DMS79 treated with DMSO at 0.1 percent for 48 hours (cell line): ENCODE results near the gene TBC1D1.

ENCODE experiments used
- DNase-seq: peaks from one replicate; lab custom pipeline; 2025; lab: John Stamatoyannopoulos, UW

Gene TBC1D1, protein sequence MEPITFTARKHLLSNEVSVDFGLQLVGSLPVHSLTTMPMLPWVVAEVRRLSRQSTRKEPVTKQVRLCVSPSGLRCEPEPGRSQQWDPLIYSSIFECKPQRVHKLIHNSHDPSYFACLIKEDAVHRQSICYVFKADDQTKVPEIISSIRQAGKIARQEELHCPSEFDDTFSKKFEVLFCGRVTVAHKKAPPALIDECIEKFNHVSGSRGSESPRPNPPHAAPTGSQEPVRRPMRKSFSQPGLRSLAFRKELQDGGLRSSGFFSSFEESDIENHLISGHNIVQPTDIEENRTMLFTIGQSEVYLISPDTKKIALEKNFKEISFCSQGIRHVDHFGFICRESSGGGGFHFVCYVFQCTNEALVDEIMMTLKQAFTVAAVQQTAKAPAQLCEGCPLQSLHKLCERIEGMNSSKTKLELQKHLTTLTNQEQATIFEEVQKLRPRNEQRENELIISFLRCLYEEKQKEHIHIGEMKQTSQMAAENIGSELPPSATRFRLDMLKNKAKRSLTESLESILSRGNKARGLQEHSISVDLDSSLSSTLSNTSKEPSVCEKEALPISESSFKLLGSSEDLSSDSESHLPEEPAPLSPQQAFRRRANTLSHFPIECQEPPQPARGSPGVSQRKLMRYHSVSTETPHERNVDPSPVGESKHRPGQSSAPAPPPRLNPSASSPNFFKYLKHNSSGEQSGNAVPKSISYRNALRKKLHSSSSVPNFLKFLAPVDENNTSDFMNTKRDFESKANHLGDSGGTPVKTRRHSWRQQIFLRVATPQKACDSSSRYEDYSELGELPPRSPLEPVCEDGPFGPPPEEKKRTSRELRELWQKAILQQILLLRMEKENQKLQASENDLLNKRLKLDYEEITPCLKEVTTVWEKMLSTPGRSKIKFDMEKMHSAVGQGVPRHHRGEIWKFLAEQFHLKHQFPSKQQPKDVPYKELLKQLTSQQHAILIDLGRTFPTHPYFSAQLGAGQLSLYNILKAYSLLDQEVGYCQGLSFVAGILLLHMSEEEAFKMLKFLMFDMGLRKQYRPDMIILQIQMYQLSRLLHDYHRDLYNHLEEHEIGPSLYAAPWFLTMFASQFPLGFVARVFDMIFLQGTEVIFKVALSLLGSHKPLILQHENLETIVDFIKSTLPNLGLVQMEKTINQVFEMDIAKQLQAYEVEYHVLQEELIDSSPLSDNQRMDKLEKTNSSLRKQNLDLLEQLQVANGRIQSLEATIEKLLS (N-terminal part only)

DNA sequence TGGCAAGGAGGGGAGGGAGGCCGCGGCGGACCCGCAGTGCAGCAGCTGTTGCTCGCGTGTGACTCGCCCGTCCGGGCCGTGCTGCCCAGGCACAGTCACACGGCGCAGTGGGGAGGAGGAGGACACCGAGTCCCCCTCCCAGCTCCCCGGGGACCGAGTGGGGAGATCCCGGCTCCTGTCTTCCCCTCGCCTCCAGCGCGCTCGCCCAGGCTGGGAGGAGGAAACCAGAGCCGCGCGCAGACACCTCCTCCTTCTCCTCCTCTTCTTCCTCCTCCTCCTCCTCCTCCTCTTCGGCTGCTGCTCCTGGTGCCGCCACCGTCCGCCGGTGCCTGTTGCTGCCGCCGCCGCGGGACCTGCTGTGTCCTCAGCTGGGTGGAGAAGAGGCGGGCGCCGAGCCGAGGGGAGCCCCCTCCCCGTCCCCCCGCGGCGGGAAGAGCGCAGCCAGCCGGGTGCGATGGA is at the start of gene TBC1D1:
Gene TBC1D1 (plus strand): TSS at position 284 of the 459 bp plus-strand sequence. CDS start 11,012 bp downstream, outside the sequence.
- no peak for DNase-seq

DNA sequence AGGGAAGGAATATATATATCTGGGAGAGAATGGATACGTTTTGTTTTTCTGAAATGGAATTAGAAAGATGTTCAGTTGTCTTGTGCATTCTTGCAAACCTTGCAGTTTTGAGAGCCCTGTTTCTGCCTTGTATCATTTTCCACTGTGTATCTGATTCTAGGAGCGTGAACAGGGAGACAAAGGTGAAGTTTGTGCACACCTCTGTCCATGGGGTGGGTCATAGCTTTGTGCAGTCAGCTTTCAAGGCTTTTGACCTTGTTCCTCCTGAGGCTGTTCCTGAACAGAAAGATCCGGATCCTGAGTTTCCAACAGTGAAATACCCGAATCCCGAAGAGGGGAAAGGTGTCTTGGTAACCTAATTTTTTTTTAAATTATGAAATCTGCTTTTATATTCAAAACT is 46.7 kb upstream of the TBC1D1 start:
- no peak for DNase-seq

DNA sequence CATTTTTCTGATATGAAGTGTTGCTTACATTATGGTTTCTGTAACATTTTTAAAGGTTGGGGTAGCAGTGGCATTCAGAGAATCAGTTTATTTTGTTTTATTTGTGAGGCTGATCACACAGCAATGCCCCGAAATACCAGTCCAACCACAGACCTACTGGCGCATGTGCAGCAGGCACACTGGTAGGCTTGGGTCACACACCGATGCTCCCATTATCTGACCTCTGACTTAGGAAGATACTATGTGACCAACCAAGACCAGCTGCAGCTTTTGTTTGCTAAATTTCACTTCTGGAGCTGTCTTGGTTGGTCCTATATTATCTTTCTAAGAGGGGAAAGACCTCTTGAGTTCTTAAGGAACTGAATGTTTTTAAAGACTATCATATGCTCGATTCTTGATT is 45.7 kb upstream of the TBC1D1 start:
- no peak for DNase-seq

DNA sequence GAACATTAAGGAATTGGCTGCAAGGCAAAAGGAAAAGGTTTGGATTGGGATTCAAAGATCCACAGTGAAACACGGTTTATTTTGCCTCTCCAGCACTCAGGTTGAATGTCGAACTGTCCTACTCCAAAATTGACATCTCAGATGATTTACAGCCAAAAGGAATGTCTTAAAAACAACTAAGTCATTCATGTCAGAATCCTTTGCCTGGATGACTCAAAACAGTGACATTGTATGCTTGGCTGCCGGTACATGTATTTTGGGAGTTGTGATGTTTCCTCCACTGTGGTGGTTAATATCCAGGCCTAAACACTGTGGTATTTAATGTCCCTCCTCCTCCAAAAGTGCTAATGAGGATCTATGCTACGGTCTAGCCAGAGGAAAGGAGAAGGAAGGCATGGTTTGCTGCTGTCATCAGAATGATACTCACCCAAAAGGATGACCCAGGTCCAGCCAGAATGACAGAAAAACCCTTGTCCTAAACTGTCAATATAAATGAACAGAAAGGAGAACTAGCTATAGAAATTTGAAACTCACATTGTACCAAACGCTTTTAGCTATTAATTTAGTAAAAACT is 43.5 kb upstream of the TBC1D1 start:
- DNase-seq = no peak

DNA sequence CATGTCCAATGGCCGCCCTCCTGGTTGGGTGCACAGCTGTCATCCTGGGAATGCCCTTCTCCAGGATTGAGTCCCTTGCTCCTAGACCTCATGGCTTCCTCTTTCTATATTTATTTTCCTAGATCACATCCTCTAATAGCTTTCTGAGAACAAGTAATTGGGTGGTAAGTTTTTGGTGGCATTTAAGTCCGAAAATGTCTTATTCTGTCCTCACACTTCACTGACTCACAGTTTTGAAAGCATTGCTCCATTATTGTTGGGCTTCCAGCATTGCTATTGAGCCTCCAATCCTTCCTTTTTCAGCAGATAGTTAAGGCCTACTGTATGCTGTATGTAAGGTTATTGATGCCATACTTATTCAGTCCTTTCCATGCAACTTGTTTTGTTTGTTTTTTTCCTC is 38.5 kb upstream of the TBC1D1 start:
- no peak for DNase-seq

DNA sequence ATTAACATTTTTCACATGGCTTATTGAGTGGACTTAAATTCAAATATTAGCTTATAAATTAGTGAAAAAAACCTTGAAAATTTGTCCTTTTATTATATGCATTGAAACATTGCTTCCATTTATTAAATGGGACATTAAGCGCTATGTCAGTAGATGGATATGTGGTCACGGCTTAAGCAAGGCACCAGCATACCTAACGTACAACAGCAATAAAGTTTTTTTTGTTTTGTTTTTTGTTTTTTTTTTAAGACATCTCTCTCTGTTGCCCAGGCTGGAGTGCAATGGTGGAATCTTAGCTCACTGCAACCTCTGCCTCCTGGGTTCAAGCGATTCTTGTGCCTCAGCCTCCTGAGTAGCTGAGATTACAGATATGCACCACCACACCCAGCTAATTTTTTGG is 32.8 kb upstream of the TBC1D1 start:
- DNase-seq = no peak

DNA sequence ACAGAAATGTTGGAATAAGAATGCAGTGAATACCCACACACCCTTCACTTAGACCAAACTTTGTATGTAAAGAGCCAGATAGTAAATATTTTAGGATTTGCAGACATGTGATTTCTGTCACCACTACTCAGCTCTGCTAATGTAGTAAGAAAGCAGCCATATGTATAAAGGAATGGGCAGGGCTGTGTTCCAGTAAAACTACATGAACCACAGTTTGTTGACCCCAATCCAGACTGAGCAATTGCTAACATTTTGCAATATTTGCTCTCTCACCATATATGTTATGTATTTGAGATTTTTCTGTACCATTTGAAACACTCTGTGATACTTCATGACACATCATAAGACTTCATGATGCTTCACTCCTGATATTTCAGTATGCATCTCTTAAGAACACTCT is 32.0 kb upstream of the TBC1D1 start:
- no peak for DNase-seq

DNA sequence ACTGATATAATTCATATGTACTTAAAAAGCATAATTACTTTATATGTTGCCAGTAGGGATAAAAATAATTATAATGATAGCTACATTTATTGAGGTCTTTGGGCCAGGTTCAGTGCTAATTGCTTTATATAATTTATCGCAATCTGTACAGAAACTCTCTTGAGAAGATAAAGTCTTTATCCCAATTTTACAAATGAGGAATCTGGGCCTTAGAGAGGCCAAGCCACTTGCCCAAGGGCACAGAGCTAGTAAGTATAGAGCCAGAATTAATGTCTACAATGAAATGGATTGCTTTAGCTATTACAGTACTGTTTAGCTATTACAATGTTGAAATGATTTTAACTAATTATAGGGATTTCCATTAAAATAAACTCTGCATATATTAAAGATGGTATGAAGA is 30.6 kb upstream of the TBC1D1 start:
- DNase-seq = no peak

DNA sequence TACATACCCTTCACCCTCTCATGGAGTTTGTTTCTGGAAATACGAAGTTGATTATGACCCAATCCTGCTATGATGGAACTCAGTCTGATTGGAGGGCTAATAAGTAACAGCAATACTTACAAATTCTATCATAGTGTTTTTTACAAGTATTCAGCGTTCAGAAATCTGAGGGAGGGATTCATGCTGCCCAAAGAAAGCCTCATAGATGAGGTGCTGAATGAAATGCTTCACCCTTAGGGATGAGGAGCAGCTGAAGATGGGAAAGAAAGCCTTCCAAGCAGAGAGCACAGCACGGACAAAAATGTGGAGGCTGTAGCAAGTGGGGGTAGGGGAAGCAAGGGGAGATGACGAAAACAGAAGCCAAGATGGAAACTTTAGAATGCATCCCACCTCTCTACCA is 27.9 kb upstream of the TBC1D1 start:
- no peak for DNase-seq

DNA sequence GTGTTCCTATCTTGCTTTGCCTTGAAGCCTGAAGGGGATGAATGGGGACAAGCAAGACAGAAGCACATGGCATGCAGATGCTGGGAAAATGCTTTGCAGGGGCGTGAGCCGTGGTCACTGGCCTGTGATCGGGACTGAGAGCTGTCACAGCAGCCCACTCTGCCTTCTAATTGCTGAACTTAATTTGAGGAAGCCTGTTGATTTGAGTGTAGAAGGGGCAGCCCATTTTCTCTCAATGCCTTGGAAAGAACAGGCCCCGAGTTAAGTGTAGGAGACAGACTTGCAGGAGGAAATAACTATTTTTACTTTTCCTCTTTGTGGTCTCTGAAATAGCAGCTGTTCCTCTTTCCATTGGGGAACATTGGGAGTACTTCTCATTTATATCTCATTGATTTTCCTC is 26.1 kb upstream of the TBC1D1 start:
- DNase-seq = no peak

DNA sequence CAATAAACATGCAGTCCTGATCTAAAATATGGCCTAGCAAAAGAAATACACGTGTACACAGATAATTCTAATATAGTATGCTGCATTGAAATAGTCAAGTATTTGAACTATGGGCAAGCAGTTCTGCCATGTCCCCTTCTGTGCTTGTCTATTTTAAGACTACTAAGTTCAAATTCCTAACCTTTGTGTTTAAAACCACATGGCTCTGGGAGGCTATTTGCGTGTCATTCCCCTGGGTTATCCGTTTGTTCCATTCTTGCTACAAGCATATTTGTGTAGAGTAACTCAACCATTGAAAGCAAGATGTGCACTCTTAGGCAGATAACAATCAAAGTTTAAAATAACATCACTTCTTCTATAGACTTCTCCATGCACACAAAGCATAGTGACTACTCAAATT is 25.4 kb upstream of the TBC1D1 start:
- DNase-seq = no peak

DNA sequence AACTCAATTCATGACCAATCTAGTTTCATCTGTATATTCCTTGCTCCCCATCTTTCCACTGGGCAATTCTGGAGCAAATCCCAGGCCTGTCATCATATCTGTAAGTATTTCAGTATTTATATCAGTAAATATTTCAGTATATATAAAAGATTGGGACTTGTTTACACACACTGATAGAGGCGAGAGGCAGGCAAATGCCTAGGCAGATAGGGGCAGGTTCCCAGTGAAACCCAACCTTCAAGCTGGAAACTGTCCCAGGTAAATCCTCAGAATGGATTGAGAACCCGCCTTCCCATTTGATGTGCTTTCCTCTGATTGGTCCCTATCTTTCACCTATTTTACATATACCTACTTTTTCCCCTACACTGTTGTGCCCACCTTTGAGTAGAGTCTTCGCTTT is 23.8 kb upstream of the TBC1D1 start:
- DNase-seq = no peak

DNA sequence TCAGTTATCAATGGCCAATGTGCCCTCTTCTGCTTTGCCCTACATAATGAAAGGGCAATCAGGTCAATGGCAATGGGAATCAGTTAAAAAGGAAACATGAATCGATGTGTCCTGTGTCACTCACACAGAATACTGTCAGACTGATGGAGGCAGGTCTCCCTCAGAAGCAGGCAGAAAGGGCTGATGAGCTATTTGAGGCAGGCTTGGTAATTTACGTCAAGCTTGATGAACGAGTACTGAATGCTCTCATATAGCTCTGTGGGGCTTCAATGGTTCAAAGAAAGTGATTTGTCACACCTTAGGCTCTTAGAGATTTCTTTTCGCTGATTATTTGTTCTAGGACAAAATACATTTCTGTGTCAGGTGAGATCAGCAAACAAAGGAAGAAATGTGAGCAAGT is 22.6 kb upstream of the TBC1D1 start:
- no peak for DNase-seq

DNA sequence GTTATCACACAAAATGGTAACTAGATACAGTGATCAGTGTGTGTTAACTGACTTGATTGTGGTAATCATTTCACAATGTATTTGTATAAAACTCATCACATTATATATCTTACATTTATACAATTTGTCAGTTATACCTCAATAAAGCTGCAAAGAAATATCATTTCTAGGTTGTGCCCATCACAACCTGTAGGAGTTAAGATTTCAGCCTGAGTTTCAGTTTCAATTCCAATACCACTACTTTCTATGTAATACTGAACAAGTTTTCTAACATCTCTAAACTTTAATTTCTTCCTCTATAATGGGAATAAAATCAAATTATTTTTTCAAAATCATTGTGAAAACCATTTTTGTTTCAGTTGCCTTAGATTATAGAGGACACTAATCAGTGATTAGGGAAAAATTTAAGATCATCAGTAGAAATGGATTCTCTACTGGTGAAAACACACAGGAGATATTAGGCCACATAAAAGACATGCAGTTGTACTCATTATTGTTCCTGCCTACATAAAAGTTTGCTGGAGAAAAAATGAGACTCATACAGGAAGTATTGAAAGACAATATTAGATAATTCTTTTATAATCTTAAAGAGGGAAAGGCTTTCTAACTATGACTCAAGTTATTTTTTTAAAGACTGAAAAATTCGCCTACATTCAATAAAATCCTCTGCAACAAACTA is 18.4 kb upstream of the TBC1D1 start:
- no peak for DNase-seq

DNA sequence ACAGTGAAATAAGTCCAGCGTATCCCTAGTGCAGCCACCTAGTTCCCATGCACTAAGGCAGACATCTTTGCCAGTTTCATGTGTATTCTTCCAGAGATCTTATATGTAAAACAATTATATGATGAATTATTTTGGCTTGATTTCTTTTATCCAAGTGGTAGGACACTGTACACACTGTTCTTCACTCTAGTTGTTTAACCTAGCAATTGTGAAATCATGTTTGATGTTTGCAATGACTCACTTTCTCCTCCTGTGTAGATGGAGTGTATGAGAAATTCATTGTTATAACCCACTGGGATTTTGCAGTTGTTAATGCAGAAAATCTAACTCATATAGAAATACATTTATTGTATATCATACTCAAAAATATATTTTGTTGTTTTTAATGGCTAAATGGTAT is 17.5 kb upstream of the TBC1D1 start:
- DNase-seq = no peak

DNA sequence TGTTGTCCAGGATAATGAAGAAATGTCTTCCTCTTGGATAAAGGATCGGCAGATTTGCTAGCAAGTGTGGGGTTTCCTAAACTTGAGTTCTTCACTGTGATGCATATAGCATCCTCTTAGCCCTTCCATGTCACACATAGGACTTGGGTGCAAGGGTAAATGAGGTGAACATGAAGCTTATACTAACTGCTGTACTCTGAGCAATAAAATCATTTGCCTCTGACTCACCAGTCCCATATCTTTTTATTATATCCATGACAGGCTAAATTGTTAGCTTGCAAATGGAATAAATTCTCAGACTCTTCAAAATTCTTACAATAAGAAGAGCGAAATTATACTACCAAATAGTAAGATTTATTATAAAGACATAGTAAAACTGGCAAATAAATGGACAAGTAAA is 14.7 kb upstream of the TBC1D1 start:
- no peak for DNase-seq

DNA sequence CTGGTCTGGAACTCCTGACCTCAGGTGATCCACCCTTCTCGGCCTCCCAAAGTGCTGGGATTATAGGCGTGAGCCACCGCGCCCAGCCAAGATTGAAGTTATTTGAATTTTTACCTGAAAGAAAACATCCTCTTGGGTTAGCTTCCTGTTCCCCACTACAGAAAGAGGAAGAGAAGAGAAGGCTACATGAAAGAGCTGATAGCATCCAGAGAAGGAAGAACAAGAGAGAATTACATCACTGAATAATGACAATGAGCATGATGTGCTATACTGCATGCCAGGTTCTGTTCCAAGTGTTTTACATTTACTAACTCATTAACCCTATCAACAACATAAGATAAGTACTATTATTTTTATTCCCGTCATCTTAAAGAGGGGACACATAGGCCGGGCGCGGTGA is 11.5 kb upstream of the TBC1D1 start:
- no peak for DNase-seq

DNA sequence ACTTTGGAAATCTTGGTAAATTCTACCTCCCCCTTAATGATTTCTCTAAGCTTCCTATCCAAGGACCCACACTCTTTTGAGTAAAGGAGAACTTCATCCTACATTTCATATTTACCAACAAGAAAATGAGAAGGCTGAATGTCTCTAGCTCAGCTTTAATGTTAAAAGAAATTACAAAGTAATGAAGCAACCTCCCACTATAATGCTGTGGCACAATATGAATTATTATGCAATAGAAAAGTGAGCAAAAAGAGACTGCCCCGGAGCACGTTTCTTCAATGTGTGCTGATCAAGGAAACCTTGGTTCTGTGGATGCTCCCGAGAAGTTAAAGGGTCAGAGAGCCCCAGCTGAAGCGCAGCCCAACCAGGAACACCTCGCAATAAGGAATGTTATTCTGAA is 9.1 kb upstream of the TBC1D1 start:
- no peak for DNase-seq

DNA sequence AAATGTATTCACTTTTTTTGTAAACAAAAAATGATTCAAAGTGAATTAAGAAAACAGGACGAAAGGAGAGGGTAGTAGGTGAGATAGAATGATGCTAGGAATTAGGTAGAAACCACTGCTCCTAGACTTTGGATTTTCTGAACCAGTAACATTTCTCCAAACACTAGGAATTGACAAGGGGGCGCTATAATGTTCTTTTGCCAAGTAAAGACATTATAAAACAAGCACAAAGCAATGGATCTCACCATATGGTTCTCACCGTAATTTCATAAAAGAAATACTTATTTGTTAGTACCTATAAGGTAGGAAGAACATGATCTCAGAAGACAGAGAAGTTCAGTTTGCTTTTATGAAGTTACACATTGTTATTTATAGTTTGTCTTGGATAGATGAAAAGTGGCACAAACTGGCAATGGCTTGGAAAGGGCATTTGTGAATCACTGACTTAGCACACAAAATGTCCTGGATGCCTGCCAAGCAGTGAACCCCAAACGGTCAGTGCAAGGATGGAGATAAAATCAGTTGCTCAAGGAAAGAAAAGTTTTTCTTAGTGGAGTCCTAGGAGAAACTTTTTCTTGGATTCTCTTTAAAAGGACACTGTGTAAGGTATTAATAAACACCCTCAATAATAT is 8.1 kb upstream of the TBC1D1 start:
- no peak for DNase-seq

DNA sequence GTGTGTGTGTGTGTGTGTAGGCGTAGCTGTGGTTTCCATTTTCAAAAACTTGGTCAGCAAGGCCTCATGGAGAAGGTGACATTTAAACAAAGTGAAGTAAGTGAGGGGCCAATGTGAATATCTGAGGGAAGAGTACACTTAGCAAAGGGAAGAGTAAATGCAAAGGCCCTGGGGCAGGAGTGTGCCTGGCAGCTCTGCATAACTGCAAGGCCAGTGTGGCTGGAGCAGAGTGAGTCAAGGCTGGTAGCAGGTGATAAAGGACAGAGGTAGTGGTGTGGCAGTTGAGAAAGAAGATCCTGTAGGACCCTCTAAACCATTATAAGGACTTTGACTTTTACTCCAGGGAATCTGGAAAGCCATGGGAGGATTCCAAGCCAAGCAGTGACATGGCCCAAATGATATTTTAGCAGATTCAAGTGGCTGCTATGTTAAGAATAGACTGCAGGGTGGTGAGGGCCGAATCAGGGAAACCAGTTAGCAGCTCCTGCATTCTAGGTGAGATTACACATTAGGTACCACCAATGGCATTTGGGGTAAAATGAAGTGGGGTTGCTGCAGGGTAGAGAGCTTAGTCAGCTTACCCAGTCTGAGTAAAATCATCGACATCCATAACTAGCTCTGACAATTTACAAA is 5.9 kb upstream of the TBC1D1 start:
- no peak for DNase-seq

DNA sequence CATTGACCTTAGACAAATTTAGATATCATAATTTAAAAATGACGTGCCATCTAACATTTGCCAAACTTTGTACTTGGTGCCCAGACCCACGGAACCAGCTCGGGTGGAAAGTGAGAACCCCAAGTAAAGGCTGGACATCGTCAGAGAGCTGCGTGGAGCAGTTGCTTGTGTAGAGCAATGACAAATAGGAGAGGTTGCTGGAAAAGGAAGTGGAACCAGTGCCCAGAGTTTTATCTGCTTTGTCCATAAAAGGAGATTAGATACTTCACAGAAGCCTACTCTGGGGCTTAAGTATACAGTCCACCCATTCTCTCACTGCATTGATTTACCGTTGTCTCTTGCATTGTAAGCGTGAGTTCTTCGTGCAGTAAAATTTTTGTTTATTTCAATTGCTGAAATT is 5.4 kb upstream of the TBC1D1 start:
- DNase-seq = no peak
